NCI-H1436 (cell line): ENCODE results near the gene PCDHGC5.

Experiments
- DNase-seq: peaks from one replicate; lab custom pipeline; 2025; lab: John Stamatoyannopoulos, UW

PCDHGC5 gene

GRCh38 chr5:141488591-141489561 is at the start of gene PCDHGC5:
PCDHGC5 (plus strand) TSS chr5:141489081; CDS start chr5:141489241, 160 bp downstream.
- no peak for DNase-seq

- no peak for DNase-seq
Measured at GRCh38 chr5:141439411-141440141, 49.3 kb upstream of the PCDHGC5 start.

GRCh38 chr5:141440341-141440740 is 48.5 kb upstream of the PCDHGC5 start:
- no peak for DNase-seq

- no peak for DNase-seq
Measured at GRCh38 chr5:141441571-141442170, 47.2 kb upstream of the PCDHGC5 start.

GRCh38 chr5:141465351-141465750 is 23.5 kb upstream of the PCDHGC5 start:
- DNase-seq, result no peak

- peak; percentile 76 for DNase-seq
Measured at GRCh38 chr5:141475625-141476131, 13.2 kb upstream of the PCDHGC5 start, which contains the start of gene PCDHGC3. PCDHGC3 (plus strand) TSS chr5:141475966; CDS start chr5:141476117, 151 bp downstream.

- DNase-seq, result no peak
Measured at GRCh38 chr5:141476132-141476911, 12.6 kb upstream of the PCDHGC5 start.

- no peak for DNase-seq
Measured at GRCh38 chr5:141477044-141477575, 11.8 kb upstream of the PCDHGC5 start.

GRCh38 chr5:141477815-141478214 is 11.1 kb upstream of the PCDHGC5 start:
- DNase-seq, result no peak

- no peak for DNase-seq
Measured at GRCh38 chr5:141478321-141478945, 10.4 kb upstream of the PCDHGC5 start.

- no peak for DNase-seq
Measured at GRCh38 chr5:141479776-141480175, 9.1 kb upstream of the PCDHGC5 start.

- DNase-seq, result peak; percentile 22
Measured at GRCh38 chr5:141483902-141484301, 5.0 kb upstream of the PCDHGC5 start.

GRCh38 chr5:141484310-141484640 is 4.6 kb upstream of the PCDHGC5 start:
- no peak for DNase-seq

- peak; percentile 59 for DNase-seq
Measured at GRCh38 chr5:141484641-141485311, 4.1 kb upstream of the PCDHGC5 start, which contains the start of gene PCDHGC4. PCDHGC4 (plus strand) TSS chr5:141485030; CDS start chr5:141485174, 144 bp downstream.

GRCh38 chr5:141485321-141486055 is 3.4 kb upstream of the PCDHGC5 start:
- no peak for DNase-seq

GRCh38 chr5:141486091-141486490 is 2.8 kb upstream of the PCDHGC5 start:
- no peak for DNase-seq

- no peak for DNase-seq
Measured at GRCh38 chr5:141487131-141487530, 1.8 kb upstream of the PCDHGC5 start.

- no peak for DNase-seq
Measured at GRCh38 chr5:141489841-141490240, 960 bp downstream of the PCDHGC5 start.

- no peak for DNase-seq
Measured at GRCh38 chr5:141490271-141490670, 1.4 kb downstream of the PCDHGC5 start.
